Stomach (tissue), 9 donors: ENCODE results near the gene UPP2. TPM values are rescaled to one million over a fixed set of nuclear protein-coding genes. Genes with fewer than 3 reads are reported as not detected.

Experiments
- DNase-seq, 2 donors: peaks; one replicate each; pipeline versions ENCODE4 v3.0.0 to v3.0.0-alpha.2; 2013 to 2019
- H3K27ac ChIP-seq, 5 donors: fragments of 200-600 bp in 4 of 5; sonication (generic) in 4 of 5; one replicate each; pipeline ENCODE4 v1.5.1; 2013 to 2019; ENCODE audit warnings: mild to moderate bottlenecking in 1 of 5, moderate library complexity in 1 of 5
- H3K27me3 ChIP-seq, 3 donors: fragments of 200-600 bp; sonication (generic); one replicate each; pipeline ENCODE4 v1.5.1; 2017 to 2019; ENCODE audit warnings: mixed run types in 1 of 3
- H3K36me3 ChIP-seq, 4 donors: fragments of 200-600 bp; sonication (generic); 1 replicate in 3 of 4; 2 replicates in 1 of 4; pipeline ENCODE4 v1.5.1; 2016 to 2019
- H3K4me1 ChIP-seq, 4 donors: fragments of 200-600 bp; sonication (generic); one replicate each; pipeline ENCODE4 v1.5.1; 2016 to 2019
- H3K4me3 ChIP-seq, 4 donors: fragments of 200-600 bp; sonication (generic) in 3 of 4; one replicate each; pipeline ENCODE4 v1.5.1; 2016 to 2019; ENCODE audit warnings: mild to moderate bottlenecking in 1 of 4
- H3K9me3 ChIP-seq, 4 donors: fragments of 200-600 bp; sonication (generic); one replicate each; pipeline ENCODE4 v1.5.1; 2016 to 2019
- EP300 ChIP-seq: sonication (generic); formaldehyde crosslinking; IDR thresholded peaks from one replicate; pipeline ENCODE4 v1.6.1; 2017; ENCODE audit warnings: antibody characterized with exemption
- POLR2A ChIP-seq, 4 donors: fragments of 450-650 bp; IDR thresholded peaks; one replicate each; pipeline ENCODE4 v1.6.1; 2016; ENCODE audit warnings: antibody characterized with exemption in 4 of 4, control low read depth in 2 of 4, mild to moderate bottlenecking in 1 of 4, moderate library complexity in 1 of 4
- POLR2AphosphoS5 ChIP-seq, 3 donors: sonication (generic); formaldehyde crosslinking; IDR thresholded peaks; one replicate each; pipeline ENCODE4 v1.6.1; 2016; ENCODE audit warnings: antibody characterized with exemption in 3 of 3
- WGBS, 5 donors: extraction: QIAGEN DNeasy Blood & Tissue Kit in 3 of 5; methylation state at CpG; one replicate each; pipeline versions ENCODE4 v1.1.5 to v1.1.7; 2013 to 2018; 5-methylcytosine and 5-hydroxymethylcytosine counted together
- intact Hi-C: fragments of 100-400 bp; cut with DNase I; formaldehyde crosslinking; loops from one replicate; pipeline ENCODE4 v1.15.1; 2023; ENCODE audit warnings: low total_unique reads
- polyA plus RNA-seq, 3 donors: library from polyadenylated mRNA; stranded (reverse); fragments of 200-250 nt; gene quantifications; one replicate each; pipeline ENCODE4 v1.2.3, GENCODE V29; 2013
- total RNA-seq, 5 donors: library from RNA; depleted of rRNA; stranded (reverse); fragments of >200 nt; gene quantifications; one replicate each; pipeline versions ENCODE4 v1.1.0 to v1.2.3, GENCODE V29; 2014 to 2016
- TF ChIP-seq, protein P1 (sequence below), 7 experiments: fragments of 450-650 bp in 4 of 7; fragments of 200-600 bp in 3 of 7; sonication (generic) in 3 of 7; IDR thresholded peaks; one replicate each; pipeline ENCODE4 v1.5.1; 2016 to 2019; ENCODE audit warnings: antibody characterized with exemption in 7 of 7, control low read depth in 2 of 7, mild to moderate bottlenecking in 1 of 7
- donor health status: healthy with polysubstance abuse.
- donor health status: Bipolar disorder and iron deficiency.
- donor health status: healthy.

UPP2 gene
- total and polyA plus RNA-seq, 8 donors = not detected

DNA sequence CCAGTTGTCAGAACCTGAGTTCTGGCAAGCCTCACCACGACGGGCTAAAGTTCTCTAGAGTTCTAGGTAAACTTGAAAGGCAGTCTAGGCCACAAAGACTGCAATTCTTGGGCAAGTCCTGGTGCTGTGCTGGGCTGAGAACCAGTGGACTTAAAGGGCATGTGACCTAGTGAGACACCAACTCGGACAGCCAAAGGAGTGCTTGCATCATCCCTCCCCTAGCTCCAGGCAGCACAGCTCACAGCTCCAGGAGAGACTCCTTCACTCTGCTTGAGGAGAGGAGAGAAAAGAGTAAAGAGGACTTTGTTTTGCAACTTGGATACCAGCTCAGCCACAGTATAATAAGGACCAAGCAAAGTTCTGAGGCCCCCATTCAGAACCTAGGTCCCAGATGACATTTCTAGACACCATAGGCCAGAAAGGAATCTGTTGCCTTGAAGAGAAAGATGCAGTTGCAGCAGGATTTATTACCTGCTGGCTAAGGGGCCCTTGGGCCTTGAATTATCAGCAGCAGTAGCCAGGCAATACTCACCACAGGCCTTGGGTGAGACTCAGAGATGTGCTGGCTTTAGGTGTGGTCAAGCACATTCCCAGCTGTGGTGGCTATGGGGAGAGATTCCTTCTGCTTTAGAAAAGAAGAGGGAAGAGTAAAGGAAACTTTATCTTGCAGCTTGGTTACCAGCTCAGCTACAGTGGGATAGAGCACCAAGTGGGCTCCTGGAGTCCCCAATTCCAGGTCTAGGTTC is 51.8 kb downstream of the UPP2 start:
- Histone ChIP-seq H3K9me3 (peaks cover 0 to 13% (median 7%) of the 10 kb centered on the region in 4 donors), H3K27me3 (no peaks in the 10 kb centered on the region), H3K4me1 (no peaks in the 10 kb centered on the region), H3K27ac (no peak overlapping the region), H3K4me3 (no peak overlapping the region), H3K36me3 (no peaks in the 10 kb centered on the region)
- intact Hi-C loops = no loop called here
- TF ChIP-seq POLR2AphosphoS5 (IDR thresholded peaks at IDR 0.05) (no peak), EP300 (no peak), POLR2A (IDR thresholded peaks at IDR 0.05) (no peak)
- TF ChIP-seq, protein P1, sequence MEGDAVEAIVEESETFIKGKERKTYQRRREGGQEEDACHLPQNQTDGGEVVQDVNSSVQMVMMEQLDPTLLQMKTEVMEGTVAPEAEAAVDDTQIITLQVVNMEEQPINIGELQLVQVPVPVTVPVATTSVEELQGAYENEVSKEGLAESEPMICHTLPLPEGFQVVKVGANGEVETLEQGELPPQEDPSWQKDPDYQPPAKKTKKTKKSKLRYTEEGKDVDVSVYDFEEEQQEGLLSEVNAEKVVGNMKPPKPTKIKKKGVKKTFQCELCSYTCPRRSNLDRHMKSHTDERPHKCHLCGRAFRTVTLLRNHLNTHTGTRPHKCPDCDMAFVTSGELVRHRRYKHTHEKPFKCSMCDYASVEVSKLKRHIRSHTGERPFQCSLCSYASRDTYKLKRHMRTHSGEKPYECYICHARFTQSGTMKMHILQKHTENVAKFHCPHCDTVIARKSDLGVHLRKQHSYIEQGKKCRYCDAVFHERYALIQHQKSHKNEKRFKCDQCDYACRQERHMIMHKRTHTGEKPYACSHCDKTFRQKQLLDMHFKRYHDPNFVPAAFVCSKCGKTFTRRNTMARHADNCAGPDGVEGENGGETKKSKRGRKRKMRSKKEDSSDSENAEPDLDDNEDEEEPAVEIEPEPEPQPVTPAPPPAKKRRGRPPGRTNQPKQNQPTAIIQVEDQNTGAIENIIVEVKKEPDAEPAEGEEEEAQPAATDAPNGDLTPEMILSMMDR (IDR thresholded peaks at IDR 0.05) = no peak
- DNase-seq = no peak
- 69 to 89% (median 84%) methylated on average over 3 of the region's 3 CpGs for WGBS, 5 donors

- Histone ChIP-seq H3K27me3 (no peaks in the 10 kb centered on the region), H3K9me3 (peaks cover 0 to 13% (median 7%) of the 10 kb centered on the region in 4 donors), H3K36me3 (no peaks in the 10 kb centered on the region), H3K4me3 (no peak overlapping the region), H3K27ac (no peak overlapping the region), H3K4me1 (no peaks in the 10 kb centered on the region)
- no peak for DNase-seq
- intact Hi-C loops = no loop called here
- TF ChIP-seq POLR2AphosphoS5 (IDR thresholded peaks at IDR 0.05) (no peak), EP300 (no peak), POLR2A (IDR thresholded peaks at IDR 0.05) (no peak)
- TF ChIP-seq, protein P1 (IDR thresholded peaks at IDR 0.05) = no peak
These were observed 52.9 kb downstream of the UPP2 start for GRCh38 chr2:158154596-158154995.

DNA sequence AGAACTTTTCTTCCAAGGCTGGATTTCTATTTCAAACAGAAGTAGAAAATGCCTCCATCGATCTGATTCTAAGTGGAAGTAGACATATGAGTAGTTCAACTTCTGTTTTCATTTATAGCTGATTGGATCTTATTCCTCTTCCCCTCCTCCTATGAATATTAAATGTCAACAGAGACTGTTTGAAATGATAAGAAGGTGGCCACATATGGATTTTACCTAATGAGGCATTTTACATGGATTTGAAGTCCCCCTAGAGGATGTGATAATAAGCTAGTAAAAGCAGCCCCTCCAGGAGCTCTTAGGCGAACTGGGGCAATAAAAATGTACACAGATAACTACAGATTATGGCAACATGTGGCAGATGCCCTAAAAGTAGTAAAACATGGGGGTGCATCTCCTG is 71.0 kb downstream of the UPP2 start:
- intact Hi-C loops = no loop called here
- Histone ChIP-seq H3K27ac (no peak overlapping the region), H3K9me3 (no peaks in the 10 kb centered on the region), H3K4me3 (no peak overlapping the region), H3K4me1 (no peaks in the 10 kb centered on the region), H3K27me3 (no peaks in the 10 kb centered on the region), H3K36me3 (no peaks in the 10 kb centered on the region)
- no peak for TF ChIP-seq EP300
- TF ChIP-seq, protein P1 (IDR thresholded peaks at IDR 0.05) = no peak
- TF ChIP-seq POLR2A (IDR thresholded peaks at IDR 0.05) = no peak
- TF ChIP-seq POLR2AphosphoS5 (IDR thresholded peaks at IDR 0.05) = no peak
- no peak for DNase-seq
- WGBS, 5 donors = 35 to 43% (median 42%) methylated on average over 2 of the region's 2 CpGs

DNA sequence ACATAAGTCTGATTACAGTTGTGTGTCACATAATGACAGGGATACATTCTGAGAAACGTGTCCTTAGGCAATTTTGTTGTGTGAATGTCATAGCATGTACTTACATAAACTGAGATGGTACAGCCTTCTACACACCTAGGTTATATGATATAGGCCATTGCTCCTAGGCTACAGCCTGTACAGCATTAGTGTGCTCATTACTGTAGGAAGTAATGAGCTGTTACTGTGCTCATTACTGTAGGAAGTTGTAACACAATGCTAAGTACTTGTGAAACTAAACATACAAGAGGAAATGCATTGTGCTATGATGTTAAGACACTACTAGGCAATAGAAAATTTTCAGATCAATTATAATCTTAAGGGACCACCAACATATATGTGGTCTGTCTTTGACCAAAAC is 72.8 kb downstream of the UPP2 start:
- intact Hi-C loops = no loop called here
- H3K27me3 ChIP-seq = no peaks in the 10 kb centered on the region
- no peak overlapping the region for H3K27ac ChIP-seq
- WGBS, 5 donors = 69 to 84% (median 77%) methylated on average over 1 of the region's 1 CpG
- no peaks in the 10 kb centered on the region for H3K9me3 ChIP-seq
- H3K4me3 ChIP-seq = no peak overlapping the region
- no peaks in the 10 kb centered on the region for H3K36me3 ChIP-seq
- TF ChIP-seq POLR2A (IDR thresholded peaks at IDR 0.05) = no peak
- TF ChIP-seq, protein P1 (IDR thresholded peaks at IDR 0.05) = no peak
- TF ChIP-seq EP300 = no peak
- TF ChIP-seq POLR2AphosphoS5 (IDR thresholded peaks at IDR 0.05) = no peak
- no peak for DNase-seq
- peaks cover 0 to 3% (median 0%) of the 10 kb centered on the region in 4 donors for H3K4me1 ChIP-seq
